GM21381 (cell line): ENCODE results near the gene MYOT.
"Not testable (repeated sequence)": the region's sequence is repeated elsewhere in the genome, so short reads cannot be mapped to it uniquely, and the experiment has no call there.

Experiments
- ATAC-seq: cut with Tn5 transposase; IDR thresholded peaks from one replicate; pipeline ENCODE4 v1.9.1; 2021; ENCODE audit warnings: mild to moderate bottlenecking, moderate library complexity; ENCODE audit not compliant: unreplicated experiment

Gene MYOT

GRCh38 chr5:137853165-137853564, 14.5 kb upstream of the MYOT start:
- not testable (repeated sequence) for ATAC-seq

- ATAC-seq, result peak; percentile 34
Measured at GRCh38 chr5:137856201-137856600, 11.5 kb upstream of the MYOT start.

GRCh38 chr5:137856916-137857862, 10.5 kb upstream of the MYOT start:
- ATAC-seq, result no peak

- ATAC-seq, result peak; percentile 74
Measured at GRCh38 chr5:137858223-137858916, 9.3 kb upstream of the MYOT start.

- no peak for ATAC-seq
Measured at GRCh38 chr5:137858954-137859353, 8.7 kb upstream of the MYOT start.

GRCh38 chr5:137862251-137862650, 5.4 kb upstream of the MYOT start:
- ATAC-seq, result no peak

GRCh38 chr5:137863653-137864052, 4.0 kb upstream of the MYOT start:
- ATAC-seq, result not testable (repeated sequence)

GRCh38 chr5:137866541-137867388, 895 bp upstream of the MYOT start:
- no peak for ATAC-seq

GRCh38 chr5:137870647-137871339, 3.1 kb downstream of the MYOT start:
- ATAC-seq, result no peak

GRCh38 chr5:137871571-137871970, 3.9 kb downstream of the MYOT start:
- no peak for ATAC-seq

- ATAC-seq, result no peak
Measured at GRCh38 chr5:137872466-137872865, 4.8 kb downstream of the MYOT start.

GRCh38 chr5:137876101-137876500, 8.4 kb downstream of the MYOT start:
- no peak for ATAC-seq

- no peak for ATAC-seq
Measured at GRCh38 chr5:137880313-137880712, 12.7 kb downstream of the MYOT start.

GRCh38 chr5:137887831-137888230, 20.2 kb downstream of the MYOT start:
- no peak for ATAC-seq

- ATAC-seq, result peak; percentile 1
Measured at GRCh38 chr5:137888466-137888862, 20.8 kb downstream of the MYOT start.

GRCh38 chr5:137888863-137889759, 21.5 kb downstream of the MYOT start, which contains the start of gene PKD2L2:
PKD2L2 (plus strand) TSS chr5:137889457; CDS start chr5:137889492, 35 bp downstream.
- ATAC-seq, result peak; percentile 97

- ATAC-seq, result no peak
Measured at GRCh38 chr5:137890845-137891244, 23.2 kb downstream of the MYOT start.

- no peak for ATAC-seq
Measured at GRCh38 chr5:137891849-137892248, 24.2 kb downstream of the MYOT start.

GRCh38 chr5:137894586-137894985, 26.9 kb downstream of the MYOT start:
- ATAC-seq, result no peak
